ENCODE measurements around the gene HMGB3.

DNA sequence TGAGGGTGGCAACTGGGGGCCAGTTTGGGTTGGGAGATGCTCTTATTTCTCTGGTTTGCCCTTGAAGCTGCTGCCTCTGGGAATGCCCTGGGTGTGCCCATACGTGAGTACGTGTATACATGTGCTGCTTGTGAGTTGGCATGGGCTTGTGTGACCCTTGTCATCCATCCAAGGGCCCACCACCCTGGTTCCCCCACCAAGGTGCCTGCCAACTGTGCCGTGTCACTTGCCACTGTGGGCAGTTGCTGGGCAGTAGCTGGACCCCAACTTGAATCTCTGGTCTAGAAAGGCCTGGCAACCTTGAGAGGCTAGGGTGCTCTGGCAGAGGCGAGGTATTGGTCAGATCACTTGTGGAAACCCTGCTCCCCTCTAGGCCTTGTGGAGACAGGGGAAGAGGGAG, 2.4 kb upstream of the HMGB3 start:
- no peak for TF ChIP-seq CTCF (IDR thresholded peaks at IDR 0.05)
- TF ChIP-seq POLR2A (IDR thresholded peaks at IDR 0.05): no peak
